AG09319 (cell line): ENCODE measurements around the gene ADK.
A peak's percentile ranks its signal among the peaks of the same experiment; 100 is the strongest.

ENCODE experiments used
- DNase-seq: peaks from one replicate; pipeline ENCODE4 v3.0.0-alpha.2; 2010; ENCODE audit warnings: low read depth; ENCODE audit errors: extremely low read depth
- CTCF ChIP-seq: IDR thresholded peaks from 2 replicates; pipeline ENCODE4 v1.5.1; 2011; ENCODE audit warnings: low read depth, mild to moderate bottlenecking, inconsistent platforms, low read length, moderate library complexity

The ADK gene

GRCh38 chr10:74150990-74151878, at the start of gene ADK:
Gene ADK (plus strand): TSS chr10:74151221. CDS start chr10:74151279, 58 bp downstream.
- peak; percentile 34 for TF ChIP-seq CTCF
- peak; percentile 92 for DNase-seq

GRCh38 chr10:74103560-74104258, 47.3 kb upstream of the ADK start:
- DNase-seq: no peak
- TF ChIP-seq CTCF: peak; percentile 46

- DNase-seq: no peak
- no peak for TF ChIP-seq CTCF
Observed at GRCh38 chr10:74104480-74104879, 46.5 kb upstream of the ADK start.

- no peak for DNase-seq
- TF ChIP-seq CTCF: no peak
Observed at GRCh38 chr10:74104996-74105395, 46.0 kb upstream of the ADK start.

- no peak for DNase-seq
- no peak for TF ChIP-seq CTCF
Observed at GRCh38 chr10:74107391-74107790, 43.6 kb upstream of the ADK start.

GRCh38 chr10:74109452-74109851, 41.6 kb upstream of the ADK start:
- TF ChIP-seq CTCF: no peak
- no peak for DNase-seq

- no peak for TF ChIP-seq CTCF
- DNase-seq: no peak
Observed at GRCh38 chr10:74110120-74110519, 40.9 kb upstream of the ADK start.
